WTC11 (cell line): ENCODE data around the gene FGFR4. TPM values are rescaled to one million over a fixed set of nuclear protein-coding genes. Genes with fewer than 3 reads are reported as not detected.

ENCODE experiments used
- ATAC-seq: fragments of 200-7000 bp; cut with Tn5 transposase; 2 replicates; pipeline ENCODE4 v1.10.0; 2021; ENCODE audit warnings: mild to moderate bottlenecking, moderate library complexity
- CTCF ChIA-PET: fragments of 300-600 bp; sonication (Branson Sonifier 250); formaldehyde crosslinking; loops from one replicate; lab custom pipeline; 2021; ENCODE audit warnings: antibody characterized with exemption; lab: Charles Lee
- POLR2A ChIA-PET: fragments of 350-600 bp; sonication (Branson Sonifier 250); formaldehyde crosslinking; loops from one replicate; lab custom pipeline; 2021; ENCODE audit warnings: antibody characterized with exemption; lab: Charles Lee
- DNase-seq: peaks from one replicate; pipeline ENCODE4 v3.0.0; 2021; ENCODE audit warnings: low spot score
- H3K27ac Mint-ChIP-seq: 2 replicates; pipeline ENCODE4 v1.8.0; 2021; ENCODE audit warnings: mixed read lengths
- H3K27me3 Mint-ChIP-seq: 2 replicates; pipeline ENCODE4 v1.8.0; 2021; ENCODE audit warnings: low read depth, mild to moderate bottlenecking, moderate library complexity, mixed read lengths
- H3K36me3 Mint-ChIP-seq: 2 replicates; pipeline ENCODE4 v1.8.0; 2021; ENCODE audit warnings: mixed read lengths
- H3K4me1 Mint-ChIP-seq: 2 replicates; pipeline ENCODE4 v1.8.0; 2022; ENCODE audit warnings: mixed read lengths
- H3K4me3 Mint-ChIP-seq: 2 replicates; pipeline ENCODE4 v1.8.0; 2021; ENCODE audit warnings: mild to moderate bottlenecking, moderate library complexity, mixed read lengths
- H3K9me3 Mint-ChIP-seq: 2 replicates; pipeline ENCODE4 v1.8.0; 2021; ENCODE audit warnings: mixed read lengths
- AR ChIP-seq: fragments of 250-450 bp; sonication (Bioruptor Pico); IDR thresholded peaks from 2 replicates; pipeline ENCODE4 v1.9.0; 2021; ENCODE audit warnings: mild to moderate bottlenecking
- ARID4B ChIP-seq: sonication (generic); formaldehyde crosslinking; IDR thresholded peaks from 2 replicates; pipeline ENCODE4 v1.8.0; 2023; ENCODE audit warnings: missing genetic modification reagents, mild to moderate bottlenecking, borderline replicate concordance
- ATF3 ChIP-seq: sonication (generic); formaldehyde crosslinking; conservative IDR thresholded peaks from 2 replicates; pipeline ENCODE4 v1.8.1; 2022; ENCODE audit warnings: mild to moderate bottlenecking, missing genetic modification reagents
- EMX1 ChIP-seq: fragments of 250-450 bp; sonication (Bioruptor Pico); IDR thresholded peaks from 2 replicates; pipeline ENCODE4 v1.8.0; 2021; ENCODE audit warnings: mild to moderate bottlenecking
- HMGA2 ChIP-seq: fragments of 250-450 bp; sonication (Bioruptor Pico); IDR thresholded peaks from 2 replicates; pipeline ENCODE4 v1.4.0; 2021; ENCODE audit warnings: mild to moderate bottlenecking, moderate library complexity
- HMGXB4 ChIP-seq: sonication (generic); formaldehyde crosslinking; IDR thresholded peaks from 2 replicates; pipeline ENCODE4 v1.8.1; 2023; ENCODE audit warnings: mild to moderate bottlenecking, moderate library complexity, missing genetic modification reagents
- MLX ChIP-seq: sonication (generic); formaldehyde crosslinking; IDR thresholded peaks from 2 replicates; pipeline ENCODE4 v1.8.1; 2023; ENCODE audit warnings: mild to moderate bottlenecking, missing genetic modification reagents, moderate library complexity
- NFYB ChIP-seq: sonication (generic); formaldehyde crosslinking; conservative IDR thresholded peaks from 2 replicates; pipeline ENCODE4 v1.8.0; 2022; ENCODE audit warnings: low read depth, missing genetic modification reagents
- NR1H2 ChIP-seq: sonication (generic); formaldehyde crosslinking; IDR thresholded peaks from 2 replicates; pipeline ENCODE4 v1.9.0; 2021; ENCODE audit warnings: mild to moderate bottlenecking, moderate library complexity, missing genetic modification reagents
- NR3C1 ChIP-seq: sonication (generic); formaldehyde crosslinking; conservative IDR thresholded peaks from 2 replicates; pipeline ENCODE4 v1.8.1; 2023; ENCODE audit warnings: low read depth, mild to moderate bottlenecking, missing genetic modification reagents
- OVOL2 ChIP-seq: fragments of 250-450 bp; sonication (Bioruptor Pico); IDR thresholded peaks from 2 replicates; pipeline ENCODE4 v1.9.0; 2021; ENCODE audit warnings: mild to moderate bottlenecking, borderline replicate concordance
- PRDM15 ChIP-seq: sonication (generic); formaldehyde crosslinking; IDR thresholded peaks from 2 replicates; pipeline ENCODE4 v1.8.0; 2022; ENCODE audit warnings: missing genetic modification reagents
- STAT6 ChIP-seq: sonication (generic); formaldehyde crosslinking; conservative IDR thresholded peaks from 2 replicates; pipeline ENCODE4 v1.8.1; 2023; ENCODE audit warnings: mild to moderate bottlenecking, low read depth, missing genetic modification reagents, moderate library complexity
- ZMAT4 ChIP-seq: fragments of 250-450 bp; sonication (Bioruptor Pico); IDR thresholded peaks from 2 replicates; pipeline ENCODE4 v1.9.0; 2021; ENCODE audit warnings: mild to moderate bottlenecking
- ZNF263 ChIP-seq: sonication (generic); formaldehyde crosslinking; IDR thresholded peaks from 2 replicates; pipeline ENCODE4 v1.8.1; 2022; ENCODE audit warnings: low read depth, mild to moderate bottlenecking, moderate library complexity, missing genetic modification reagents
- ZNF423 ChIP-seq: fragments of 250-450 bp; sonication (Bioruptor Pico); IDR thresholded peaks from 2 replicates; pipeline ENCODE4 v2.1.2; 2022; ENCODE audit warnings: mild to moderate bottlenecking, moderate library complexity
- ZNF512 ChIP-seq: sonication (generic); formaldehyde crosslinking; IDR thresholded peaks from 2 replicates; pipeline ENCODE4 v1.8.1; 2022; ENCODE audit warnings: missing genetic modification reagents, borderline replicate concordance
- total RNA-seq: library from RNA; stranded (reverse); gene quantifications from 3 replicates; pipeline ENCODE4 v1.2.3, GENCODE V29; 2021

The FGFR4 gene
- total RNA-seq, 1 experiment from 2014 or later, result 108 TPM

GRCh38 chr5:177079606-177080005 is 7.1 kb upstream of the FGFR4 start:
- H3K4me1 Mint-ChIP-seq, result peaks cover 7% of the 10 kb centered on the region
- ATAC-seq (no peak), DNase-seq (no peak)
- no peaks in the 10 kb centered on the region; the same call in 1 of the 2 replicates for H3K27me3 Mint-ChIP-seq
- H3K4me3 Mint-ChIP-seq, result no peak overlapping the region
- no peaks in the 10 kb centered on the region for H3K9me3 Mint-ChIP-seq
- no peaks in the 10 kb centered on the region for H3K36me3 Mint-ChIP-seq
- ChIA-PET POLR2A (no interaction called here), CTCF (interaction anchor here (1.0 to 2.5 kb wide), 2 partner anchors 8 to 32 kb away, joined by 3 to 12 read pairs; no protein-coding TSS in a partner anchor)
- no peak overlapping the region for H3K27ac Mint-ChIP-seq
- TF ChIP-seq ARID4B (CRISPR knock-in tag) (no peak), HMGA2 (CRISPR knock-in tag) (no peak), OVOL2 (CRISPR knock-in tag) (no peak), STAT6 (CRISPR knock-in tag) (no peak), AR (CRISPR knock-in tag) (no peak), MLX (CRISPR knock-in tag) (no peak), PRDM15 (CRISPR knock-in tag) (no peak), HMGXB4 (CRISPR knock-in tag) (no peak), ZNF263 (CRISPR knock-in tag) (no peak), NR1H2 (CRISPR knock-in tag) (no peak), ZNF512 (CRISPR knock-in tag) (no peak), ZMAT4 (CRISPR knock-in tag) (no peak), NFYB (CRISPR knock-in tag) (no peak), EMX1 (no peak), ZNF423 (CRISPR knock-in tag) (no peak), ATF3 (CRISPR knock-in tag) (no peak), NR3C1 (CRISPR knock-in tag) (no peak)
